CD4-positive, alpha-beta T cell (primary cell): Measurements from ENCODE around the gene ATPAF1. TPM values are rescaled to one million over a fixed set of nuclear protein-coding genes. Genes with fewer than 3 reads are reported as not detected.
"Not testable (repeated sequence)": the region's sequence is repeated elsewhere in the genome, so short reads cannot be mapped to it uniquely, and the experiment has no call there.

Source experiments
- ATAC-seq: fragments of 200-7000 bp; cut with Tn5 transposase; one replicate; pipeline ENCODE4 v1.10.0; 2022; ENCODE audit warnings: mild to moderate bottlenecking; ENCODE audit not compliant: poor library complexity
- CTCF ChIA-PET: fragments of 350-600 bp; sonication (Branson Sonifier 250); formaldehyde crosslinking; loops from one replicate; lab custom pipeline; 2021; ENCODE audit warnings: antibody characterized with exemption, inconsistent platforms; lab: Charles Lee
- POLR2A ChIA-PET: fragments of 350-600 bp; sonication (Branson Sonifier 250); formaldehyde crosslinking; loops from one replicate; lab custom pipeline; 2021; ENCODE audit warnings: antibody characterized with exemption, inconsistent platforms; lab: Charles Lee
- DNase-seq, 14 experiments: peaks; one replicate each; pipeline ENCODE4 v3.0.0-alpha.2; 2013 to 2020; ENCODE audit warnings: mixed read lengths in 2 of 14
- H3K27ac ChIP-seq, 2 donors: one replicate each; pipeline versions ENCODE4 v1.5.1 to v1.7.0; 2013; ENCODE audit warnings: low read length in 2 of 2, low read depth in 1 of 2, mild to moderate bottlenecking in 1 of 2
- H3K27me3 ChIP-seq, 2 experiments: 1 replicate in 1 of 2; 2 replicates in 1 of 2; pipeline versions ENCODE4 v1.6.1 to v1.7.0; 2013; ENCODE audit warnings: low read length in 2 of 2, control low read depth in 1 of 2, mild to moderate bottlenecking in 1 of 2, moderate library complexity in 1 of 2; ENCODE audit not compliant: insufficient read depth in 2 of 2, control insufficient read depth in 1 of 2
- H3K36me3 ChIP-seq: one replicate; pipeline ENCODE4 v1.6.1; 2013; ENCODE audit warnings: low read length, control low read depth; ENCODE audit not compliant: insufficient read depth
- H3K4me1 ChIP-seq: one replicate; pipeline ENCODE4 v1.6.1; 2013; ENCODE audit warnings: low read length, control low read depth; ENCODE audit not compliant: insufficient read depth
- H3K4me3 ChIP-seq: one replicate; pipeline ENCODE4 v1.5.1; 2013; ENCODE audit warnings: mild to moderate bottlenecking, low read length, moderate library complexity
- H3K9me3 ChIP-seq, 2 experiments: 1 replicate in 1 of 2; 2 replicates in 1 of 2; pipeline versions ENCODE4 v1.6.1 to v1.7.0; 2013; ENCODE audit warnings: low read length in 2 of 2, mild to moderate bottlenecking in 2 of 2, control low read depth in 1 of 2, moderate library complexity in 1 of 2; ENCODE audit not compliant: control insufficient read depth in 1 of 2, insufficient read depth in 1 of 2
- H3K27ac Mint-ChIP-seq: one replicate; pipeline ENCODE4 v1.8.0; 2020; ENCODE audit warnings: mixed read lengths
- H3K27me3 Mint-ChIP-seq: one replicate; pipeline ENCODE4 v1.8.0; 2021; ENCODE audit warnings: mixed read lengths
- H3K36me3 Mint-ChIP-seq: one replicate; pipeline ENCODE4 v1.8.0; 2021; ENCODE audit warnings: low read depth, mixed read lengths
- H3K4me1 Mint-ChIP-seq: one replicate; pipeline ENCODE4 v1.8.0; 2021; ENCODE audit warnings: low read depth, mixed read lengths
- H3K4me3 Mint-ChIP-seq: one replicate; pipeline ENCODE4 v1.8.0; 2020; ENCODE audit warnings: mild to moderate bottlenecking, mixed read lengths
- H3K9me3 Mint-ChIP-seq: one replicate; pipeline ENCODE4 v1.8.0; 2020; ENCODE audit warnings: mixed read lengths
- intact Hi-C, 2 experiments: fragments of 100-400 bp; cut with DNase I in 1 of 2; cut with micrococcal nuclease in 1 of 2; formaldehyde crosslinking; loops; one replicate each; pipeline versions ENCODE4 v1.15.1 to v1.9.0; 2023 to 2025; cut with DNase I, micrococcal nuclease
- total RNA-seq, 174 experiments: library from RNA in 2 of 174; stranded (reverse) in 2 of 174; gene quantifications; one replicate each; pipeline ENCODE4 v1.2.3 and lab custom pipeline; 2021 to 2026
- TF ChIP-seq, protein P1 (sequence below): fragments of 200-600 bp; IDR thresholded peaks from one replicate; pipeline ENCODE4 v1.8.0; 2022; ENCODE audit warnings: antibody characterized with exemption, mild to moderate bottlenecking

ATPAF1 gene
- total RNA-seq, 2 experiments from 2014 or later: 10.1 to 12.4 TPM

DNA sequence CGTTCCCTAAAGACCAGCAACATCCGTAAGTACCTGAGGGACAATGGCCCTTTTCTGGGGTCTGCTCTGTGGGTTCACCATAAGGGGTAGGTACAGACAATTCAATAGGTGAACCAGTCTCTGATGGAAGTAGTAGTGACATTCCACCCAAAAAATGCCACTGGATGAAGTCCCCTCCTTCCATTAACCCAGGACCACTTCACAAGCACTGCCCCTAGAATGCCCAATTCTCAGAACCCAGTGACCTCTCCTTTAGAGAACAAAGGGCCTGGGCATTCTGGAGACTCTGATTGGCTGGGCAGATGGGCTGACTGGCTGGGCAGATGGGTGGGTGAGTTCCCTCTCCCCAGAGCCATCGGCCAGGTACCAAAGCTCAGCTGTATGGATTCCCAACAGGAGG lies 3.4 kb upstream of the ATPAF1 start, which contains the start of gene TEX38:
Gene TEX38, plus strand, starts transcription at position 301 of the 400 bp plus-strand sequence. Its CDS starts 81 bp downstream, at position 382.
- Histone ChIP-seq H3K27me3 (no peaks in the 10 kb centered on the region), H3K9me3 (no peaks in the 10 kb centered on the region), H3K4me3 (no peak within 1 kb of the TSS), H3K4me1 (peaks cover 19% of the 10 kb centered on the region), H3K36me3 (peaks cover 10% of the 10 kb centered on the region), H3K27ac (no peak within 1 kb of the TSS)
- Mint-ChIP-seq H3K27me3 (no peaks in the 10 kb centered on the region), H3K9me3 (no peaks in the 10 kb centered on the region), H3K27ac (peak within 1 kb of the TSS; percentile 24), H3K36me3 (peaks cover 29% of the 10 kb centered on the region), H3K4me3 (no peak within 1 kb of the TSS), H3K4me1 (peaks cover 29% of the 10 kb centered on the region)
- TF ChIP-seq, protein P1, sequence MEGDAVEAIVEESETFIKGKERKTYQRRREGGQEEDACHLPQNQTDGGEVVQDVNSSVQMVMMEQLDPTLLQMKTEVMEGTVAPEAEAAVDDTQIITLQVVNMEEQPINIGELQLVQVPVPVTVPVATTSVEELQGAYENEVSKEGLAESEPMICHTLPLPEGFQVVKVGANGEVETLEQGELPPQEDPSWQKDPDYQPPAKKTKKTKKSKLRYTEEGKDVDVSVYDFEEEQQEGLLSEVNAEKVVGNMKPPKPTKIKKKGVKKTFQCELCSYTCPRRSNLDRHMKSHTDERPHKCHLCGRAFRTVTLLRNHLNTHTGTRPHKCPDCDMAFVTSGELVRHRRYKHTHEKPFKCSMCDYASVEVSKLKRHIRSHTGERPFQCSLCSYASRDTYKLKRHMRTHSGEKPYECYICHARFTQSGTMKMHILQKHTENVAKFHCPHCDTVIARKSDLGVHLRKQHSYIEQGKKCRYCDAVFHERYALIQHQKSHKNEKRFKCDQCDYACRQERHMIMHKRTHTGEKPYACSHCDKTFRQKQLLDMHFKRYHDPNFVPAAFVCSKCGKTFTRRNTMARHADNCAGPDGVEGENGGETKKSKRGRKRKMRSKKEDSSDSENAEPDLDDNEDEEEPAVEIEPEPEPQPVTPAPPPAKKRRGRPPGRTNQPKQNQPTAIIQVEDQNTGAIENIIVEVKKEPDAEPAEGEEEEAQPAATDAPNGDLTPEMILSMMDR: no peak
- POLR2A ChIA-PET: interaction anchor here (0.6 to 1.3 kb wide), 3 partner anchors 17 to 68 kb away, joined by 3 to 5 read pairs (median 3); partner anchors contain the start of gene MKNK1
- CTCF ChIA-PET: no interaction called here
- intact Hi-C loops: no loop called here
- ATAC-seq: no peak
- DNase-seq: no peak

DNA sequence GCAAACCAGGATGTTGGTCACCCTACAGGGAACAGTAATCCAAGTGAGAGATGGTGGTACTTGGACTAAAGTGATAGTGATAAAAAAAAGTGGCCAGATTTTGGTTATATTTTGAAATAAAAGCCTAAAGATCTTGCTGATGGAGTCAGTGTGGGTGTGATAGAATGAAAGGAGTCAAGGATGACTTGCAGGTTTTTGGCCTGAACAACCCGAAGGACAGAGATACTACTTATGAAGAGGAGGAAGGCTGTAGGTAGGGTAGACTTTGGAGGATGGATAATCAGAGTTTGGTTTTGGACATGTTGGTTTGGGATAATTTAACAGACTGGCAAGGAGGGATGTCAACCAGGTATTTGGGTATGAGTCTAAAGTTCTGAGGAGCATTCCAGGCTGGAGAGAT lies 2.0 kb upstream of the ATPAF1 start:
- Mint-ChIP-seq H3K27ac (no peak overlapping the region), H3K9me3 (no peaks in the 10 kb centered on the region), H3K27me3 (no peaks in the 10 kb centered on the region), H3K4me1 (peaks cover 20% of the 10 kb centered on the region), H3K36me3 (peaks cover 19% of the 10 kb centered on the region), H3K4me3 (no peak overlapping the region)
- CTCF ChIA-PET: no interaction called here
- intact Hi-C loops: no loop called here
- POLR2A ChIA-PET: no interaction called here
- DNase-seq (no peak), ATAC-seq (no peak)
- Histone ChIP-seq H3K27me3 (no peaks in the 10 kb centered on the region), H3K4me1 (peaks cover 22% of the 10 kb centered on the region), H3K4me3 (no peak overlapping the region), H3K27ac (no peak overlapping the region), H3K36me3 (peaks cover 15% of the 10 kb centered on the region), H3K9me3 (no peaks in the 10 kb centered on the region)
- TF ChIP-seq, protein P1: no peak

DNA sequence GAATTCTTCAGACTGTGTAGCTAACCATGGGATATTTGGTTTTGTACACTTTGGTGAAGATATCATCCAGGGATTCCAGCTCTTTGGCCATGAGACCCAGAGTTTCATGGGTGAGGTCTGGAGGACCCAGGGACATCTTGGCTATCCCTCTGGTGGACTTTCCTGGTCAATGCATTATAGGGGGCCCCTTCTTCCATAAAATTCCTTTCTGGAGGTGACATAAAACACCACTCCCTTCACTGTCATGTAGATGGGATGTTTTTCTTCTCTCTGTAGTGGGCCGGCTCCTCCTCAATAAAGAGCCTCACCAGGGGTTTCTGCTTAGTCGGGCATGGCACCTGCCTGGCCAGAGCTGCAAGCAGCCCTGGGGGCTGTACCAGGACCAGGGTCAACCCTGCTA lies 2.2 kb downstream of the ATPAF1 start:
- POLR2A ChIA-PET: no interaction called here
- H3K27ac Mint-ChIP-seq: no peak overlapping the region

DNA sequence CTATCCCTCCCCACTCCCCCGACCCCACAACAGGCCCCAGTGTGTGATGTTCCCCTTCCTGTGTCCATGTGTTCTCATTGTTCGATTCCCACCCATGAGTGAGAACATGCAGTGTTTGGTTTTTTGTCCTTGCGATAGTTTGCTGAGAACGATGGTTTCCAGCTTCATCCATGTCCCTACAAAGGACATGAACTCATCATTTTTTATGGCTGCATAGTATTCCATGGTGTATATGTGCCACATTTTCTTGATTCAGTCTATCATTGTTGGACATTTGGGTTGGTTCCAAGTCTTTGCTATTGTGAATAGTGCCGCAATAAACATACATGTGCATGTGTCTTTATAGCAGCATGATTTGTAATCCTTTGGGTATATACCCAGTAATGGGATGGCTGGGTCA lies 5.2 kb downstream of the ATPAF1 start:
- peaks cover 17% of the 10 kb centered on the region for H3K4me1 ChIP-seq
- CTCF ChIA-PET, H3K27ac Mint-ChIP-seq, H3K27me3 ChIP-seq, H3K27ac ChIP-seq, H3K9me3 Mint-ChIP-seq, DNase-seq, H3K27me3 Mint-ChIP-seq, intact Hi-C loops, H3K4me3 ChIP-seq, ATAC-seq, H3K9me3 ChIP-seq, H3K4me3 Mint-ChIP-seq: not testable (repeated sequence)
- Mint-ChIP-seq H3K36me3 (peaks cover 72% of the 10 kb centered on the region), H3K4me1 (peaks cover 16% of the 10 kb centered on the region)
- H3K36me3 ChIP-seq: peaks cover 27% of the 10 kb centered on the region
- POLR2A ChIA-PET: interaction anchor here (0.6 kb wide), 1 partner anchor 60 kb away, joined by 3 read pairs; no protein-coding TSS in a partner anchor

More for the DNA sequence above, 2.2 kb downstream of the ATPAF1 start:
- TF ChIP-seq, protein P1: no peak
- Histone ChIP-seq H3K9me3 (no peaks in the 10 kb centered on the region), H3K4me3 (no peak overlapping the region), H3K27ac (no peak overlapping the region), H3K27me3 (no peaks in the 10 kb centered on the region), H3K36me3 (peaks cover 21% of the 10 kb centered on the region), H3K4me1 (peaks cover 22% of the 10 kb centered on the region)
- H3K27me3 Mint-ChIP-seq: no peaks in the 10 kb centered on the region
- ATAC-seq: no peak
- no peaks in the 10 kb centered on the region for H3K9me3 Mint-ChIP-seq
- peaks cover 16% of the 10 kb centered on the region for H3K4me1 Mint-ChIP-seq
- peaks cover 48% of the 10 kb centered on the region for H3K36me3 Mint-ChIP-seq
- CTCF ChIA-PET: no interaction called here
- peak overlapping the region; percentile 87 for H3K4me3 Mint-ChIP-seq
- no peak for DNase-seq
- intact Hi-C loops: loop anchor here (2.0 to 5.0 kb wide), 3 partner anchors 49 to 61 kb away; partner anchors contain the start of genes EFCAB14 (in 1 of the 2), MKNK1 (in 1 of the 2) and MOB3C (in 1 of the 2)

DNA sequence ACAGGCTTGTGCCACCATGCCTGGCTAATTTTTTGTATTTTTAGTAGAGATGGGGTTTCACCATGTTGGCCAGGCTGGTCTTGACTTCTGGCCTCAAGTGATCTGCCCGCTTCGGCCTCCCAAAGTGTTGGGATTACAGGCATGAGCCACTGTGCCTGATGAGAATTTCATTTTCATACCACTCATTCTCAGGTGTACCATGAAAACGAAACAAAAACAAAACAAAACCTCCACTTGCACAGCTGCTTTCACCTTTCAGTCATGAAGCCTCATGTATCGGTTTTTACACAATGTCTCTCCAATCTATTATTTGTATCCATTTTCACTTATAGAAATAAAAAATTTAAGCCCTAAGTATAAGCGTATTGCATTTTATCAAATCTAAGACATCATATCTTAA lies 8.0 kb downstream of the ATPAF1 start:
- POLR2A ChIA-PET: interaction anchor here (0.6 kb wide), 1 partner anchor 59 kb away, joined by 4 read pairs; no protein-coding TSS in a partner anchor
- H3K4me3 Mint-ChIP-seq, H3K27me3 ChIP-seq, CTCF ChIA-PET, H3K9me3 Mint-ChIP-seq, H3K27ac Mint-ChIP-seq, ATAC-seq, intact Hi-C loops, H3K27me3 Mint-ChIP-seq, H3K9me3 ChIP-seq, H3K27ac ChIP-seq, H3K4me1 ChIP-seq, H3K4me3 ChIP-seq, H3K4me1 Mint-ChIP-seq: not testable (repeated sequence)
- H3K36me3 ChIP-seq: peaks cover 50% of the 10 kb centered on the region
- DNase-seq: peak in 1 of 14 experiments; percentile 8
- H3K36me3 Mint-ChIP-seq: peaks cover 85% of the 10 kb centered on the region
